GM21576 (cell line): ENCODE results near the gene VSTM5.
A peak's percentile ranks its signal among the peaks of the same experiment; 100 is the strongest.
"Not testable (repeated sequence)": the region's sequence is repeated elsewhere in the genome, so short reads cannot be mapped to it uniquely, and the experiment has no call there.

Experiments used
- ATAC-seq: cut with Tn5 transposase; IDR thresholded peaks from one replicate; pipeline ENCODE4 v1.9.1; 2021; ENCODE audit warnings: mild to moderate bottlenecking, moderate library complexity; ENCODE audit not compliant: unreplicated experiment

Gene VSTM5

DNA sequence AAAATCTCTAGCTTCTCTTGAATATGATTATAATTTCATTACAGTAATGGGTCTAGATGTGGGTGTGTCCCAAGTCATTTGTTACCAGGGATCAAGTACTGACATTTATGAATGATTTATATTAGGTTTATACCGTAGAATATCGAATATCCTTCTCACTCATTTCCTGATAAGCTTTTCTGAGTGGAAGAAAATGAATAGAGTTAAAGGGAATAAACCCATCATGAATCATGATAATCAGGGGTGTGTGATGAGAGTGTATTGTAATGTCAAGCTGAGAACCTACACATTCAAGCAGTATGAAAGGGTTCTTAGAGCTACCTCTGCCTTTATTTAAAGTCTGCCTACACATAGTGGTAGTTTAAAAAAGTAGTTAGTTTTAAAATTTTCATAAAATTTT lies 49.1 kb downstream of the VSTM5 start:
- ATAC-seq: no peak

DNA sequence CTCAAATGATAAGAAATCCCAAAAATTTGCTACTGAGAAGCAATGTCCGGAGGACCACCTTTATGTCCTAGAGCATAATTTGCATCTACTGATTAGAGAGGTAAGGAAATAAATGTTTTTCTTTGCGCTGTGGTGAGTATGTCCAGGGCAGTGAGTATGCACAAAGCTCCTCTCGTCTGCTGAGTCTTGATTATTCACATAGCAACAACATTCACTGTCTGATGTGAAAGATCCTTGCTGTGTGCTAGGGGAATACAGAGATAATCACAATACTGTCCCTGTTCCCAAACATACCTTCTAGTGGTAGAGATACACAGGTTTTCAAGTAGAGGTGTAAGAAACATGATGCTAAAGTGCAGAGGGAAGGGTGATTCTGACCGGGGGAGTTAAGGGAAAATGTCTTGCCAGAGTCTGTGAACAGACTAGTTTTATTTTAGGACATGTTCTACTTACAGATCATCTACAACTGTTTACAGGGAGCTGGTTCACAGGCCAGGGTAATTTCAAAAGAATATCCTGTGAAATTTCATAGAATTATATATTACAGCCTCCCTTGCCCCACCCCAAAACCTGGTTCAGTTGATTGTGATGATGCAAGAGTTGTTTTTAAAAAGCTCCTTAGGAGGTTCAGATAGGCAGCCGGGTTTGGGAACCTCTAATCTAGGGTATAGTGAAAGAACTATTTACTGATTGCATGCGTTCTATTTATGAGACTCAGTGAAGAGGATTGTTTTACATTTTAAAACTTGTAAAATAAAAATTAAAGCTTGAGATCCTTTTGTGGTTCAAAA lies 53.8 kb downstream of the VSTM5 start:
- no peak for ATAC-seq

GRCh38 chr11:93791493-93791892 lies 58.9 kb downstream of the VSTM5 start:
- ATAC-seq: no peak

DNA sequence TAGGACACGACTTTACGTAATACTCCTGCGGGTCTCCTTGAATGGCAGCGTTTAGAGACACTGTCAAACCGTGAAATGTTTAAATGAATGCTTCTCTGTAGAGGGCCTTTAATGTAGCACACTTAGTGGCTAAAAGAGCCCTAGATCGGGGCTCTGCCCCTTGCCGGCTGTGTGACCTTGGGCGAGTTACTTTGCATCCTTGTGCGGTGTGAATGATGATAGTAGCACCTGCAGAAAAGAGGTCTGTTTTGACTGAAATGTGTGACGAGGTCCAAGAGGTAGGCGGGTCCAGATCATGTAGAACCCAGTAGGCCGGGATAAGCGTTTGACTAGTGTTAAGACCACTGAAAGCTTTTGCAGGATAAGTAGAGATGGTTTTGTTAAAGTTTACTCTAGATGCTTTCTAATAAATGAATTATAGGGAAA lies 65.5 kb downstream of the VSTM5 start:
- ATAC-seq: peak; percentile 18

GRCh38 chr11:93784145-93784934 lies 66.1 kb downstream of the VSTM5 start, which contains the start of gene MED17:
Gene MED17 (plus strand): TSS chr11:93784282. CDS start chr11:93784514, 232 bp downstream.
- peak; percentile 97 for ATAC-seq

DNA sequence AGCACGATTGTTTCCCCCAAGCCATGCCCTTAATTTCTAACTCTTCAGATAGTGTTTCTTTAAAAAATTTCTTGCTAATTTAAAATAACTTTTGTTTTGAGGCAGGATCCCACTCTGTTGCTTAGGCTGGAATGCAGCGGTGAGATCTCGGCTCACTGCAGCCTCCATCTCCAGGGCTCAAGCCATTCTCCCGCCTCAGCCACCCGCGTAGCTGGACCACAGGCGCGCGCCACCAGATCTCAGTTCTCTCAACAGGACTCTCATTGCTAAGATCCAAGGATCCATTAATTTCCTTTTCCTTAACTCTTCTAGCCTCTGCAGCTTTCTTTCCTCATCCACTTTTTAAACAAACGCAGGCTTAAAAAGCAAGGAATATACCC lies 66.7 kb downstream of the VSTM5 start:
- peak; percentile 40 for ATAC-seq

DNA sequence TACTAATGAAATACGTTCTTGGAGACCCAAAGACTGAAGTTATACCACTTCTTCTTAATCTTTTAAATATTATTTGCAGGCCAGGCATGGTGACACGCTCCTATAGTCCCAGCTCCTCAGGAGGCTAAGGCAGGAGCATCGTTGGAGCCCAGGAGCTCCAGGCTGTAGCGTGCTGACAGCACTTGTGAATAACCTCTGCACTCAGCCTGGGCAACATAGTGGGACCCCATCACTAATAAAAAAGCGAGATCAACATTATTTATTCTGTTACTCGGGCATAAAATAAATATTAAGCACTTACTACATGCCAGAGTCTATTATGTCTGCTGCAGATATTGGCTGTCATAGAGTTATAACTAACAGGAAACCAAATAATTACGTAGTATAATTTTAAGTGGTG lies 67.1 kb downstream of the VSTM5 start:
- no peak for ATAC-seq

DNA sequence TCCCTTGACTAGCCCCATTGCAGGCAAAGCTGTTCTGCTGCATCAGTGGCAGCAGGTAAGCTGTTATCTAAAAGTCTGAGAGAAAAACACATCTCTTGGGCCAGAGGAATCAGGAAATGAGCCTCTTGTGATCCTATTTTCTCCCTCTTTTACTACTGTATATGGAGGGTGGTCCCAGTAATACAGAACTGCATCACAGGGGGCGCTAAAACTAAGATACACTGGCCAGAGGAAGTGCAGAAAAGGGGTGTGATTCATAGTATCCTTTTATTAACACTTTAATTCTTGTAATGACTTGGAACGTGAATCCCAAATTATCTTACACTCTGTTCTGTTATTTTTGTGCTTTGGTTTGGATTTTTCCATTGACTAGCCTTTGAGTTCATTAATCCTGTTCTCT lies 75.1 kb downstream of the VSTM5 start:
- ATAC-seq: no peak

DNA sequence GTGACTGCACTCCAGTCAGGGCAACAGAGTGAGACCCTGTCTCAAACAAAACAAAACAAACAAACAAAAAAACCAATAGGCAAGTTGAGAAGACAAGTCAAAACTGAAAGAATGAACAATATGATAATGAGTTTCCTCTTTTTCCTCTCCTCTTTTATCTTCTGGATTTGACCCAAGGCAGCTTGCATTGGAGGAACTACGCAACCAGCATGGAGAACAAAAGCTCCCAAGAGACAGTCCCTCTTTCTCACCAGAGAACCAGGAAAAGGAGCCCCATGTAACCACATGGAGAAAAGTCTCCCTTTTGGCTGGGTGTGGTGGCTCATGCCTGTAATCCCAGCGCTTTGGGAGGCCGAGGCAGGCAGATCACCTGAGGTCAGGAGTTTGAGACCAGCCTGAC lies 75.9 kb downstream of the VSTM5 start:
- ATAC-seq: not testable (repeated sequence)

GRCh38 chr11:93773601-93774200 lies 76.7 kb downstream of the VSTM5 start:
- ATAC-seq: no peak

GRCh38 chr11:93773045-93773477 lies 77.4 kb downstream of the VSTM5 start:
- ATAC-seq: no peak

GRCh38 chr11:93772123-93772522 lies 78.3 kb downstream of the VSTM5 start:
- ATAC-seq: no peak

GRCh38 chr11:93770160-93770559 lies 80.3 kb downstream of the VSTM5 start:
- no peak for ATAC-seq
